ENCODE results near the gene ABCD1. TPM values are rescaled to one million over a fixed set of nuclear protein-coding genes. Genes with fewer than 3 reads are reported as not detected.
"Not testable (repeated sequence)": the region's sequence is repeated elsewhere in the genome, so short reads cannot be mapped to it uniquely, and the experiment has no call there.

ABCD1 gene
- total RNA-seq, 3 donors from 2014 or later, result 13.0 to 27.3 (median 13.0) TPM

GRCh38 chrX:153688911-153689590 lies 35.6 kb upstream of the ABCD1 start:
- intact Hi-C loops (cut with DNase I, micrococcal nuclease), result no loop called here
- Histone ChIP-seq H3K9me3 (no peaks in the 10 kb centered on the region), H3K36me3 (ENCODE audit: low read depth) (no peaks in the 10 kb centered on the region), H3K4me3 (peak overlapping the region; percentile 9), H3K4me1 (ENCODE audit: low read depth) (no peaks in the 10 kb centered on the region)
- TF ChIP-seq CTCF (IDR thresholded peaks at IDR 0.05), result no peak
- ATAC-seq, result no peak
- peak in 1 of 3 donors; percentile 46 for DNase-seq

GRCh38 chrX:153689654-153690465 lies 34.8 kb upstream of the ABCD1 start:
- Histone ChIP-seq H3K9me3 (no peaks in the 10 kb centered on the region), H3K4me3 (no peak overlapping the region), H3K36me3 (ENCODE audit: low read depth) (no peaks in the 10 kb centered on the region), H3K4me1 (ENCODE audit: low read depth) (no peaks in the 10 kb centered on the region)
- DNase-seq (peak in 1 of 3 donors; percentile 45), ATAC-seq (no peak)
- TF ChIP-seq CTCF (IDR thresholded peaks at IDR 0.05), result no peak
- intact Hi-C loops (cut with DNase I, micrococcal nuclease), result no loop called here

DNA sequence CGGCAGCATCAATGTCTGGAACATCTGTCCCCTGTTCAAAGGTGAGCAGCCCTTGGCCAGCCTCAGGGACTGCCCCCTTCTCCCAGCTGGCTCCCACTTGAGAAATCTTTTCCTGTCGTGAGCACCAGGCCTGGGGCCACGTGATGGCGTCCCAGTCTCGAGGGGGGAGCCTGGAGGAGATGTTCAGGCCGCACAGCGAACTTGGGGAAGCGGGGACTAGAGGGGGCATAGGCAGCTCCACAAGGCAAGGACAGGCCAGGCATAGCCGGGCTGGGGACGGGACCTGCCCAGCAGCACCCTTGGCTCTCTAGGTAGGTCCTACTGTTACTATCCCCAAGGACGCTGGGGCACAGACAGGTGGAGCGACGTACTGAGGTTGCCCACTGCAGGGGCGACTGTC lies 34.2 kb upstream of the ABCD1 start:
- Histone ChIP-seq H3K4me1 (ENCODE audit: low read depth) (no peaks in the 10 kb centered on the region), H3K9me3 (no peaks in the 10 kb centered on the region), H3K36me3 (ENCODE audit: low read depth) (no peaks in the 10 kb centered on the region), H3K4me3 (no peak overlapping the region)
- ATAC-seq (no peak), DNase-seq (peak in 1 of 3 donors; percentile 47)
- intact Hi-C loops (cut with DNase I, micrococcal nuclease), result no loop called here
- TF ChIP-seq CTCF (IDR thresholded peaks at IDR 0.05), result no peak

GRCh38 chrX:153691032-153691827 lies 33.4 kb upstream of the ABCD1 start:
- not testable (repeated sequence) for ATAC-seq; H3K4me1 ChIP-seq (ENCODE audit: low read depth)
- peak in 1 of 3 donors; percentile 45 for DNase-seq

DNA sequence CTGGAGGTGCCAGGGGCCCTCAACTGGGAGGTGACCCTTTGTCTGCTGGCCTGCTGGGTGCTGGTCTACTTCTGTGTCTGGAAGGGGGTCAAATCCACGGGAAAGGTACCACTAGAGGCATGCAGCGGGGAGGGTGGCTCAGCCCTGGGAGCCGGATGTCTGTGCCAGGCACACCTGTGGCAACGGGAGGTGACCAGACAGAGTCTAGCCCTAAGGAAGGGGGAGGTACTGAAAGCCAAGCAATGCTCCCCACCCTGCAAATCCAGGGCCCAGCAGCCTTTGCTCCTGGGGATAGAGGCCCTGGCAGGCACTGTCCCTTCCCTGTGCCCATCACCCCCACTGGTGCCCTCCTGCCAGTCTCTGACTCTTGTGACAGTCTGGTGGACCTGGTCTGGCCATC lies 32.7 kb upstream of the ABCD1 start:
- Histone ChIP-seq H3K36me3 (ENCODE audit: low read depth) (no peaks in the 10 kb centered on the region), H3K4me3 (no peak overlapping the region), H3K9me3 (no peaks in the 10 kb centered on the region), H3K4me1 (ENCODE audit: low read depth) (no peaks in the 10 kb centered on the region)
- intact Hi-C loops (cut with DNase I, micrococcal nuclease), result no loop called here
- DNase-seq (no peak), ATAC-seq (no peak)
- no peak for TF ChIP-seq CTCF (IDR thresholded peaks at IDR 0.05)

More at GRCh38 chrX:153691032-153691827, 33.4 kb upstream of the ABCD1 start:
- H3K36me3 ChIP-seq (ENCODE audit: low read depth); H3K9me3 ChIP-seq; H3K4me3 ChIP-seq; intact Hi-C loops (cut with DNase I, micrococcal nuclease): not testable (repeated sequence)

Data from mucosa of descending colon (tissue), 3 donors.